Tibial nerve (tissue), 4 donors: ENCODE measurements around the gene MAML3. TPM values are rescaled to one million over a fixed set of nuclear protein-coding genes. Genes with fewer than 3 reads are reported as not detected.

Source experiments
- DNase-seq, 2 donors: peaks; one replicate each; pipeline ENCODE4 v3.0.0-alpha.2; 2019; ENCODE audit warnings: low spot score in 2 of 2
- H3K27ac ChIP-seq, 4 donors: fragments of 200-600 bp; sonication (generic) in 3 of 4; one replicate each; pipeline ENCODE4 v1.5.1; 2017 to 2019; ENCODE audit warnings: mild to moderate bottlenecking in 1 of 4
- H3K27me3 ChIP-seq, 2 donors: fragments of 200-600 bp; sonication (generic) in 1 of 2; one replicate each; pipeline versions ENCODE4 v1.5.1 to v1.6.0; 2017 to 2019
- H3K36me3 ChIP-seq, 3 donors: fragments of 200-600 bp; sonication (generic); one replicate each; pipeline ENCODE4 v1.5.1; 2018 to 2019
- H3K4me1 ChIP-seq, 4 donors: fragments of 200-600 bp; sonication (generic) in 3 of 4; one replicate each; pipeline ENCODE4 v1.5.1; 2017 to 2019
- H3K4me3 ChIP-seq, 4 donors: fragments of 200-600 bp; sonication (generic) in 3 of 4; one replicate each; pipeline ENCODE4 v1.5.1; 2017 to 2019; ENCODE audit warnings: mild to moderate bottlenecking in 1 of 4, moderate library complexity in 1 of 4
- H3K9me3 ChIP-seq, 4 donors: fragments of 200-600 bp; sonication (generic) in 3 of 4; one replicate each; pipeline ENCODE4 v1.5.1; 2017 to 2019
- CTCF ChIP-seq, 5 experiments: fragments of 200-600 bp in 3 of 5; fragments of 450-650 bp in 2 of 5; sonication (generic) in 3 of 5; IDR thresholded peaks; one replicate each; pipeline ENCODE4 v1.5.1; 2016 to 2019; ENCODE audit warnings: antibody characterized with exemption in 5 of 5, mild to moderate bottlenecking in 3 of 5, moderate library complexity in 2 of 5
- EP300 ChIP-seq, 2 donors: sonication (generic); formaldehyde crosslinking; IDR thresholded peaks; one replicate each; pipeline ENCODE4 v1.6.1; 2017; ENCODE audit warnings: antibody characterized with exemption in 2 of 2, mild to moderate bottlenecking in 1 of 2
- POLR2A ChIP-seq, 2 donors: fragments of 450-650 bp; IDR thresholded peaks; one replicate each; pipeline ENCODE4 v1.6.1; 2017; ENCODE audit warnings: antibody characterized with exemption in 2 of 2, mild to moderate bottlenecking in 2 of 2, moderate library complexity in 2 of 2
- WGBS, 2 donors: methylation state at CpG; one replicate each; pipeline ENCODE4 v1.1.5; 2018; 5-methylcytosine and 5-hydroxymethylcytosine counted together
- total RNA-seq, 4 donors: library from RNA; depleted of rRNA; stranded (reverse); fragments of >200 nt; gene quantifications; one replicate each; pipeline ENCODE4 v1.1.0, GENCODE V29; 2016

MAML3 gene
- total RNA-seq, 4 donors from 2014 or later: 8.6 to 10.5 (median 9.4) TPM

- Histone ChIP-seq H3K4me3 (no peak overlapping the region), H3K9me3 (no peaks in the 10 kb centered on the region), H3K4me1 (peaks cover 0 to 26% (median 4%) of the 10 kb centered on the region in 4 donors), H3K36me3 (no peaks in the 10 kb centered on the region), H3K27me3 (no peaks in the 10 kb centered on the region), H3K27ac (no peak overlapping the region)
- no peak for TF ChIP-seq EP300 (IDR thresholded peaks at IDR 0.05)
- no peak for TF ChIP-seq CTCF (IDR thresholded peaks at IDR 0.05)
- TF ChIP-seq POLR2A (IDR thresholded peaks at IDR 0.05): no peak
- no peak for DNase-seq
- 85 to 88% methylated on average over 2 of the region's 2 CpGs for WGBS, 2 donors
Measured at GRCh38 chr4:140076307-140076706, 77.7 kb downstream of the MAML3 start.

- Histone ChIP-seq H3K4me1 (peaks cover 0 to 27% (median 13%) of the 10 kb centered on the region in 4 donors), H3K9me3 (no peaks in the 10 kb centered on the region), H3K36me3 (no peaks in the 10 kb centered on the region), H3K4me3 (no peak overlapping the region), H3K27me3 (no peaks in the 10 kb centered on the region), H3K27ac (peak overlapping the region in 2 of 4 donors; percentile 43 to 77)
- WGBS, 2 donors: 19 to 39% methylated on average over 3 of the region's 3 CpGs
- DNase-seq: peak; percentile 42 to 43
- no peak for TF ChIP-seq CTCF (IDR thresholded peaks at IDR 0.05)
- peak in 1 of 2 donors; percentile 64 for TF ChIP-seq EP300 (IDR thresholded peaks at IDR 0.05)
- TF ChIP-seq POLR2A (IDR thresholded peaks at IDR 0.05): no peak
Measured at GRCh38 chr4:140071806-140072205, 82.2 kb downstream of the MAML3 start.

GRCh38 chr4:140070973-140071372 lies 83.0 kb downstream of the MAML3 start:
- H3K4me1 ChIP-seq: peaks cover 0 to 27% (median 13%) of the 10 kb centered on the region in 4 donors
- peak overlapping the region in 3 of 4 donors; percentile 32 to 43 (median 37) for H3K27ac ChIP-seq
- H3K27me3 ChIP-seq: no peaks in the 10 kb centered on the region
- no peak for DNase-seq
- WGBS, 2 donors: 61 to 74% methylated on average over 6 of the region's 6 CpGs
- H3K36me3 ChIP-seq: no peaks in the 10 kb centered on the region
- H3K4me3 ChIP-seq: no peak overlapping the region
- H3K9me3 ChIP-seq: no peaks in the 10 kb centered on the region
- no peak for TF ChIP-seq POLR2A (IDR thresholded peaks at IDR 0.05)
- TF ChIP-seq CTCF (IDR thresholded peaks at IDR 0.05): no peak
- no peak for TF ChIP-seq EP300 (IDR thresholded peaks at IDR 0.05)

- WGBS, 2 donors: 75 to 82% methylated on average over 2 of the region's 2 CpGs
- no peak for TF ChIP-seq POLR2A (IDR thresholded peaks at IDR 0.05)
- no peak for TF ChIP-seq EP300 (IDR thresholded peaks at IDR 0.05)
- no peak for TF ChIP-seq CTCF (IDR thresholded peaks at IDR 0.05)
- H3K4me3 ChIP-seq: no peak overlapping the region
Measured at GRCh38 chr4:140070366-140070765, 83.6 kb downstream of the MAML3 start.

GRCh38 chr4:140069066-140069465 lies 84.9 kb downstream of the MAML3 start:
- Histone ChIP-seq H3K9me3 (no peaks in the 10 kb centered on the region), H3K27me3 (no peaks in the 10 kb centered on the region), H3K27ac (no peak overlapping the region), H3K36me3 (no peaks in the 10 kb centered on the region), H3K4me3 (no peak overlapping the region), H3K4me1 (peaks cover 0 to 27% (median 13%) of the 10 kb centered on the region in 4 donors)
- TF ChIP-seq CTCF (IDR thresholded peaks at IDR 0.05): no peak
- no peak for DNase-seq
- WGBS, 2 donors: 86 to 91% methylated on average over 2 of the region's 2 CpGs

More at GRCh38 chr4:140070366-140070765, 83.6 kb downstream of the MAML3 start:
- Histone ChIP-seq H3K9me3 (no peaks in the 10 kb centered on the region), H3K27ac (peak overlapping the region in 3 of 4 donors; percentile 32 to 43 (median 37)), H3K27me3 (no peaks in the 10 kb centered on the region), H3K36me3 (no peaks in the 10 kb centered on the region), H3K4me1 (peaks cover 0 to 27% (median 13%) of the 10 kb centered on the region in 4 donors)
- no peak for DNase-seq
